DOHH2 (cell line): ENCODE data around the gene RBM17.

Source experiments
- H3F3A ChIP-seq: fragments of 200-600 bp; sonication (generic), shearing (Covaris generic); 2 replicates; pipeline ENCODE4 v1.6.0; 2016; ENCODE audit warnings: antibody characterized with exemption, mild to moderate bottlenecking; ENCODE audit not compliant: control insufficient read depth, insufficient read depth
- H3K27ac ChIP-seq: fragments of 200-600 bp; sonication (generic); 2 replicates; pipeline ENCODE4 v1.5.1; 2014; ENCODE audit warnings: low read depth, mild to moderate bottlenecking, low read length, moderate library complexity
- H3K27me3 ChIP-seq: fragments of 200-600 bp; sonication (generic); 2 replicates; pipeline ENCODE4 v1.6.1; 2014; ENCODE audit warnings: mild to moderate bottlenecking, low read length, mixed read lengths; ENCODE audit not compliant: control insufficient read depth
- H3K36me3 ChIP-seq: fragments of 200-600 bp; sonication (generic); 2 replicates; pipeline ENCODE4 v1.6.1; 2014; ENCODE audit warnings: mild to moderate bottlenecking, low read length, moderate library complexity, mixed read lengths; ENCODE audit not compliant: control insufficient read depth
- H3K4me1 ChIP-seq: fragments of 200-600 bp; sonication (generic); 2 replicates; pipeline ENCODE4 v1.6.1; 2014; ENCODE audit warnings: mild to moderate bottlenecking, low read length, mixed read lengths; ENCODE audit not compliant: control insufficient read depth
- H3K4me2 ChIP-seq: fragments of 200-600 bp; sonication (generic); 2 replicates; pipeline ENCODE4 v1.6.0; 2014; ENCODE audit warnings: mild to moderate bottlenecking, low read length, moderate library complexity
- H3K4me3 ChIP-seq: fragments of 200-600 bp; sonication (generic); 2 replicates; pipeline ENCODE4 v1.5.1; 2014; ENCODE audit warnings: mild to moderate bottlenecking, low read length, mixed read lengths
- H3K79me2 ChIP-seq: fragments of 200-600 bp; sonication (generic); 2 replicates; pipeline ENCODE4 v1.6.1; 2014; ENCODE audit warnings: mild to moderate bottlenecking, low read length, mixed read lengths; ENCODE audit not compliant: control insufficient read depth
- H3K9me2 ChIP-seq: fragments of 200-600 bp; sonication (generic); replicated peaks from 2 replicates; pipeline ENCODE4 v1.6.1; 2014; ENCODE audit warnings: mild to moderate bottlenecking, low read length, mixed read lengths; ENCODE audit not compliant: control insufficient read depth
- H3K9me3 ChIP-seq: fragments of 200-600 bp; sonication (generic); 2 replicates; pipeline ENCODE4 v1.6.1; 2014; ENCODE audit warnings: antibody characterized with exemption, low read length, mixed read lengths; ENCODE audit not compliant: control insufficient read depth, insufficient read depth
- H4K20me1 ChIP-seq: fragments of 200-600 bp; sonication (generic); 2 replicates; pipeline ENCODE4 v1.6.0; 2014; ENCODE audit warnings: low read depth, mild to moderate bottlenecking, antibody characterized with exemption, low read length, moderate library complexity; ENCODE audit not compliant: control insufficient read depth, insufficient read depth
- CTCF ChIP-seq: fragments of 200-600 bp; sonication (generic); IDR thresholded peaks from one replicate; pipeline ENCODE4 v1.5.1; 2014; ENCODE audit warnings: antibody characterized with exemption, mild to moderate bottlenecking, low read depth, low read length; ENCODE audit not compliant: poor library complexity, severe bottlenecking
- EZH2phosphoT487 ChIP-seq: fragments of 200-600 bp; sonication (generic); IDR thresholded peaks from 2 replicates; pipeline ENCODE4 v1.6.1; 2017; ENCODE audit warnings: borderline replicate concordance, mild to moderate bottlenecking, antibody characterized with exemption, low read length, moderate library complexity, mixed read lengths

Gene RBM17

DNA sequence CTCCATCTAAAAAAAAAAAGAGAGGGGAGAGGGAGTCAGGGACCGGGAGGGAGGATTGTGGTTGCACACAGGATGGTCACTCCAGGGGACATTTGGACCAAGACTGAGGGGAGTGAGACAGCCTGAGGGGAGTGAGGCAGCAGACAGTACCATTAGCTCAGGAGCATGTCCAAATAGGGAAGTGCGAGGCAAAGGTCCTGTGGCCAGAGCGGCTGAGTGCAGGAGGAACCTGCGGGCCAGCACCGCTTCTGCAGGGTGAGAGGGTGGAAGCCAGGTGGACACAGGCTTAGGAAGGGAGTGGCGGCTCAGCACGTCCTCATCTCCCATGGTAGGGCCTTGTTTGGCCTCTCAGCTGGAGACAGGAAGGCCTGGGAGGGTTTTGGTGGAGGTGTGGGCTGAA is 65.0 kb downstream of the RBM17 start:
- H3K79me2 ChIP-seq, result peaks cover 76% of the 10 kb centered on the region
- H3K9me3 ChIP-seq, result no peaks in the 10 kb centered on the region
- no peak overlapping the region for H3K27ac ChIP-seq
- 0 out of 2 replicates have a peak, but pooled peaks cover 2% of the 10 kb centered on the region for H3K36me3 ChIP-seq
- no peak overlapping the region for H3K4me2 ChIP-seq
- H3K4me1 ChIP-seq, result peaks cover 18% of the 10 kb centered on the region
- H3F3A ChIP-seq, result no peaks in the 10 kb centered on the region
- no peak overlapping the region for H3K4me3 ChIP-seq
- no peaks in the 10 kb centered on the region for H3K27me3 ChIP-seq
- TF ChIP-seq EZH2phosphoT487, result no peak
- no peak for TF ChIP-seq CTCF
- no peaks in the 10 kb centered on the region for H3K9me2 ChIP-seq
- no peaks in the 10 kb centered on the region; the same call in 1 of the 2 replicates for H4K20me1 ChIP-seq

DNA sequence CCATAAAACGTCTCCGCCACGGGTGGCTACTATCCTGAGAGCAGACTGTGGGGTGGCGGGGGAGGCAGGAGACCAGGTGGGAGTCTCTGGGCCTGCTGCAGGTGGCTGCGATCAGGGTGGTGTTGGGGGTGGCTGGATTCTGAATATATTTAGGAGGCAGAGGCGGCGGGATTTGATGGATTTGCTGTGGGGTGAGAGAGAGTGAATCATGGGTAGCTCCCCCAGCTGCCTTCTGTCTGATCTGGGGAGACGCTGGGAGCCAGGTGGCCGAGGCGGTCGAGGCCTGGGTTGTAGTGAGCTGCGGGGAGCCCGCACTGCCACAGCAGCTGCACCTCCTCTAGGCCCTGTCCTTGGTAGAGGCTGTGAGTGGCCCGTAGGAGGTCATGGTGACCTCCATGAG is 65.7 kb downstream of the RBM17 start:
- H3K4me1 ChIP-seq, result peaks cover 17% of the 10 kb centered on the region
- H3K4me2 ChIP-seq, result no peak overlapping the region
- no peaks in the 10 kb centered on the region for H3K27me3 ChIP-seq
- no peaks in the 10 kb centered on the region for H3K9me2 ChIP-seq
- H3K79me2 ChIP-seq, result peaks cover 73% of the 10 kb centered on the region
- TF ChIP-seq EZH2phosphoT487 (no peak), CTCF (no peak)
- no peak overlapping the region for H3K4me3 ChIP-seq
- H3K9me3 ChIP-seq, result no peaks in the 10 kb centered on the region
- H4K20me1 ChIP-seq, result no peaks in the 10 kb centered on the region; the same call in 1 of the 2 replicates
- 0 out of 2 replicates have a peak, but pooled peaks cover 2% of the 10 kb centered on the region for H3K36me3 ChIP-seq
- no peak overlapping the region for H3K27ac ChIP-seq
- H3F3A ChIP-seq, result no peaks in the 10 kb centered on the region

DNA sequence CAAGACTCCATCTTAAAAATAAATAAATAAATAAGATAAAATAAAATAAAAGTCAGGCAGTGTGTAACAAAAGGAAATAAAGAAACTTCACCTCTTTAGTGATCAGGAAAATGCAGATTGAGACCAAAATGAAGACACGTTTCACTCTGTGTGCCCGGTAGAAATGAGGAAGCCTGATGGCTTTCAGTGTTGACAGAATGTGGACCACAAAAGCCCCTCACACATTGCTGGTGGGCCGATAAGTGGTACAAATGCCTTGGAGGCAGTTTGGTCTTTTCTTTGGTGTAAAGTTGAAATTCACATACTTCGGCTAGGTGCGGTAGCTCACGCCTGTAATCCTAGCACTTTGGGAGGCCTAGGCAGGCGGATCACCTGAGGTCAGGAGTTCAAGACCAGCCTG is 69.4 kb downstream of the RBM17 start:
- peaks cover 18% of the 10 kb centered on the region for H3F3A ChIP-seq
- no peak overlapping the region for H3K27ac ChIP-seq
- H3K4me2 ChIP-seq, result no peak overlapping the region
- H3K27me3 ChIP-seq, result no peaks in the 10 kb centered on the region
- no peak for TF ChIP-seq EZH2phosphoT487
- no peak for TF ChIP-seq CTCF
- H4K20me1 ChIP-seq, result no peaks in the 10 kb centered on the region
- no peaks in the 10 kb centered on the region for H3K36me3 ChIP-seq
- H3K9me3 ChIP-seq, result no peaks in the 10 kb centered on the region
- peaks cover 49% of the 10 kb centered on the region for H3K79me2 ChIP-seq
- no peak overlapping the region for H3K4me3 ChIP-seq
- no peaks in the 10 kb centered on the region for H3K9me2 ChIP-seq
- peaks cover 8% of the 10 kb centered on the region for H3K4me1 ChIP-seq

GRCh38 chr10:6161921-6162320 is 73.1 kb downstream of the RBM17 start:
- no peak for TF ChIP-seq CTCF
- TF ChIP-seq EZH2phosphoT487, result no peak
- no peak overlapping the region for H3K27ac ChIP-seq
- peaks cover 18% of the 10 kb centered on the region for H3F3A ChIP-seq
- H3K4me2 ChIP-seq, result no peak overlapping the region
- H3K4me3 ChIP-seq, result no peak overlapping the region
- H3K4me1 ChIP-seq, result peaks cover 22% of the 10 kb centered on the region
- H3K79me2 ChIP-seq, result peaks cover 60% of the 10 kb centered on the region
- peaks cover 29% of the 10 kb centered on the region for H3K36me3 ChIP-seq
- H3K27me3 ChIP-seq, result no peaks in the 10 kb centered on the region
- H3K9me3 ChIP-seq, result no peaks in the 10 kb centered on the region
- H4K20me1 ChIP-seq, result no peaks in the 10 kb centered on the region
- no peaks in the 10 kb centered on the region for H3K9me2 ChIP-seq
